HFF-Myc (cell line): ENCODE measurements around the gene SBK3.
A peak's percentile ranks its signal among the peaks of the same experiment; 100 is the strongest.

Experiments
- DNase-seq: peaks from one replicate; pipeline ENCODE4 v3.0.0-alpha.2; 2011; ENCODE audit warnings: low read depth; ENCODE audit errors: extremely low read depth
- H3K4me3 ChIP-seq: replicated peaks from 2 replicates; pipeline ENCODE4 v1.5.1; 2011; ENCODE audit warnings: low read depth, mild to moderate bottlenecking, control low read depth, low read length
- TF ChIP-seq, protein P1 (sequence below): IDR thresholded peaks from 2 replicates; pipeline ENCODE4 v1.5.1; 2012; ENCODE audit warnings: mild to moderate bottlenecking, low read depth, low read length, control low read depth; ENCODE audit errors: missing control alignments

The SBK3 gene

DNA sequence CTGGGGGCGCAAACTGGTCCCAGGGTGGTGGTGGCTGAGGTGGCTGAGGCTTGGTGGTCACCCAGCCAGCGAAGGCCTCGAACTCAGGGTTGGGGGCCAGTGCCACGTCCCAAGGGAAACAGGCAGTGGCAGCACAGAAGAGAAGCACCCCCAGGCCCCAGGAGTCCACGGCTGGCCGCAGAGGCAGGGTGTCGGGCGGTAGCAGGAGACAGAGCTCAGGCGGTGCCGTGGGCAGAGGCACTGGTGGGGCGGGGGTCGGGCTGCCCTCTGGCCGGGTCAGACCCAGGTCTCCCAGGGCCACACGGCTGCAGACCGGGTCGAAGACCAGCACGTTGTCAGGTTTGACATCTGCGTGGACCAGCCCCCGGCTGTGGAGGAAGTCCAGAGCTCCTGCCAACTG lies 4.3 kb downstream of the SBK3 start:
- no peak for DNase-seq
- H3K4me3 ChIP-seq: no peak overlapping the region
- TF ChIP-seq, protein P1, sequence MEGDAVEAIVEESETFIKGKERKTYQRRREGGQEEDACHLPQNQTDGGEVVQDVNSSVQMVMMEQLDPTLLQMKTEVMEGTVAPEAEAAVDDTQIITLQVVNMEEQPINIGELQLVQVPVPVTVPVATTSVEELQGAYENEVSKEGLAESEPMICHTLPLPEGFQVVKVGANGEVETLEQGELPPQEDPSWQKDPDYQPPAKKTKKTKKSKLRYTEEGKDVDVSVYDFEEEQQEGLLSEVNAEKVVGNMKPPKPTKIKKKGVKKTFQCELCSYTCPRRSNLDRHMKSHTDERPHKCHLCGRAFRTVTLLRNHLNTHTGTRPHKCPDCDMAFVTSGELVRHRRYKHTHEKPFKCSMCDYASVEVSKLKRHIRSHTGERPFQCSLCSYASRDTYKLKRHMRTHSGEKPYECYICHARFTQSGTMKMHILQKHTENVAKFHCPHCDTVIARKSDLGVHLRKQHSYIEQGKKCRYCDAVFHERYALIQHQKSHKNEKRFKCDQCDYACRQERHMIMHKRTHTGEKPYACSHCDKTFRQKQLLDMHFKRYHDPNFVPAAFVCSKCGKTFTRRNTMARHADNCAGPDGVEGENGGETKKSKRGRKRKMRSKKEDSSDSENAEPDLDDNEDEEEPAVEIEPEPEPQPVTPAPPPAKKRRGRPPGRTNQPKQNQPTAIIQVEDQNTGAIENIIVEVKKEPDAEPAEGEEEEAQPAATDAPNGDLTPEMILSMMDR: no peak

DNA sequence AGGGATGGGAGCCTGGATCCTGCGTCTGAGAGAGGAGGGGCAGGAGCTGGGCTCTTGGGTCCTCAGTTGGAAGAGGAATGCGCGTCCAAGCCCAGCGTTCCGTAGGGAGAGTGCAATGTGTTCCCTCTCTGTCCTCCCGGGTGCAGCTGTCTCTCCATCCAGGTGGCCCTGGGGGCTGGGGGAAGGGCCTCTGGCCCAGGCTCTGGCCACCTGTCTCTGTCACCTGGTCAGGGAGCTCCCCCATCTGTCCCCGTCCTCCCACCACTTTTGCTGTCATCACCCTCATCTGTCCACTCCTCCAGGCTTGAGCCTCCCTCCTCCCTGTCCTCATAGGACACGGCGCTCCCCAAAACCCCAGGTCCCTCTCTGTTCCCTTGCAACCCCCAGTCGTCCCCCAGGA lies 4.7 kb downstream of the SBK3 start:
- no peak overlapping the region for H3K4me3 ChIP-seq
- DNase-seq: no peak
- TF ChIP-seq, protein P1: no peak

DNA sequence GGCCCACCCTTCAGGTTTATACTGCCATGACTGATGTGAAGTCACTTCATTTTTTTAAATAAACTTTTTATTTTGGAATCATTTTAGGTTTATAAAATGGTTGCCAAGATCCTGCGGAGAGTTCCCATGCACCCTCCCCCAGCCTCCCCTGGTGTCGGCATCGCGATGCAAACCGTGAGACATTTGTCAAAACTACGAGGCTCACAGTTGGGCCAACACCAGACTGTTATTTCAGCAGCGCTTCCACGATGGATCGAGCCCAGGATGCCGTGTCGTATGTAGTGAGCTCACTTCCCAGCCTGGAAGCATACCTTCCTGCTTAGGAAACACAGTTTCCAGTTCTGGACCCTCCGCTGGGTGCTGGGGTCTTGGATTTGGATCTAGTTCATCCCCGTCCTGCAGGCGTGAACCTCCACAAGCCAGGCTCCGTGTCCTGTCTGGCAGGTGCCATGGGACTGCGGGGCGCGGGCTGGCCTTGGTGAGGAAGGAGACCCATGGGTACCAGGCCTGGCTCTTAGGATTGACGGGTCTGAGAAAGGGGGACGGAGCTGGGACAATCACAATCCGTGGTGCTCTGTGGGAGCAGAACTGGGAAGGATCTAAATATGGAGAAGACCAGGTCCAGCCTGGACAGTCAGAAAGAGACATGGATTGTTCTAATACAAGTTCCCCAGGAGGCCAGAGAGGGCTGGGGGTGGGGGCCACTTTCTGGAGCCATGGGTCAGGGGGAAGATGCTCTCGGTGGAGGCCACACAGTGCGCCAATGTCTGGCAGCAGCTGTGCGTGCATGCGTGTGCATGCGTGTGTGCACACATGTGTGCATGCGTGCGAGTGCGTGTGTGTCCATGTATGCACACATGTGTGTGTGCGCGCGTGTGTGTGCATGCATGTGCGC lies 6.0 kb downstream of the SBK3 start:
- TF ChIP-seq, protein P1: no peak
- no peak for DNase-seq
- no peak overlapping the region for H3K4me3 ChIP-seq

DNA sequence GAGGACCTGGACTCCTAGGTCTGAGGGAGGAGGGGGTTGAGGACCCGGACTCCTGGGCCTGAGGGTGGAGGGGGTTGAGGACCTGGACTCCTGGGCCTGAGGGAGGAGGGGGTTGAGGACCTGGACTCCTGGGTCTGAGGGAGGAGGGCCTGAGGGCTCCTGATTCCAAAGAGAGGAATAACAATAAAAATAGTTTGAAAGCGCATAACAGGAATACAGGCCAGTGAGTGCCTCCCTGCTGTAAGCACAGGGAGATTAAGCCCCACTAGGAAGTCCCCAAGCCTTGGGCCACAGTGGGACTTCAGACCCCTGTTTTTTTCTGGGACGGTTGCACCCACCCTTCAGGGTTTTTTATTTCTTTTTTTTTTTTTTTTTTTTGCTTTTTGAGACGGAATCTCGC lies 7.2 kb downstream of the SBK3 start:
- no peak overlapping the region for H3K4me3 ChIP-seq
- TF ChIP-seq, protein P1: no peak
- no peak for DNase-seq

DNA sequence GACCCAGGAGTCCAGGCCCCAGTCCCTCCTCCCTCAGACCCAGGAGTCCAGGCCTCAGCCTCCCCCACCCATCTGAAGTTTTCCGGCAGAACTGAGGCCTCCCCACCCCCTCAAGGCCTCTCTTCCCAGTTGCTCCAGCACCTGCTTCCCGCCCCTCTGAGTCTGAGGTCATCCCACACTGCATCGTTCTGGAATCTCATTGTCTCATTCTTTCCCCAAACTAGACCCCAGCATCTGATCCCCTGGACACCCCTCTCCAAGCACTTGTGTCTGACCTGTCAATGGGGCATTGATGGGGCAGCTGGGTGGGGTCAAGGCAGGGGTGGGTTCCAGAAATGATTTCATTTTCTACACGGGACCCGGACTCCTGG lies 7.6 kb downstream of the SBK3 start:
- H3K4me3 ChIP-seq: no peak overlapping the region
- DNase-seq: no peak
- TF ChIP-seq, protein P1: no peak

DNA sequence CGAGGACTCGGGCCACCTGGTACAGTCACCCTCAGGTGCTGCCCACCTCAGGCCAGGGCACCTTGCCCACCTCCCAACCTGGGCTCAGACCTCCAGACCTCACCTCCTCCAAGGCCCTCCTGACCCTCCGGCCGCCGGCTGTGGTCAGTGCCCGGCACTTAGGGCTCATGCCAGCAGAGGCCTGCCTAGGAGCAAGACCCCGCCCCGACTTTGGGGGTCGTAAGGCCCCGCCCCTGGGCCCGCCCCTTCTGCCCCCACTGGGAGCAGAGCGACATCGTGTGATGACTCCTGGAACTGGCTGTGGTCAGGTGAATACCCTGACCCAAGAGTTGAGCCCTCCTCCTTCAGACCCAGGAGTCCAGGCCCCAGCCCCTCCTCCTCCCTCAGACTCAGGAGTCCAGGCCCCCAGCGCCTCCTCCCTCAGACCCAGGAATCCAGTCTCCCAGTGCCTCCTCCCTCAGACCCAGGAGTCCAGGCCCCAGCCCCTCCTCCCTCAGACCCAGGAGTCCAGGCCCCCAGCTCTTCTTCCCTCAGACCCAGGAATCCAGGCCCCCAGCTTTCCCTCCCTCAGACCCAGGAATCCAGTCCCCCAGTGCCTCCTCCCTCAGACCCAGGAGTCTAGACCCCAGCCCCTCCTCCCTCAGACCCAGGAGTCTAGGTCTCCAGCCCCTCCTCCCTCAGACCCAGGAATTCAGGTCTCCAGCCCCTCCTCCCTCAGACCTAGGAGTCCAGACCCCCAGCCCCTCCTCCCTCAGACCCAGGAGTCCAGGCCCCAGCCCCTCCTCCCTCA lies 8.2 kb downstream of the SBK3 start, which contains the start of gene SBK2:
Gene SBK2 (minus strand): TSS at position 183 of the 790 bp plus-strand sequence. CDS start 839 bp downstream, outside the sequence.
- TF ChIP-seq, protein P1: peak; percentile 16
- H3K4me3 ChIP-seq: no peak within 1 kb of the TSS
- DNase-seq: no peak
